ENCODE data around the gene CYP2A6. TPM values are rescaled to one million over a fixed set of nuclear protein-coding genes. Genes with fewer than 3 reads are reported as not detected.

The CYP2A6 gene
- total RNA-seq, 3 donors from 2014 or later, result 0.38 to 0.50 (median 0.38) TPM

DNA sequence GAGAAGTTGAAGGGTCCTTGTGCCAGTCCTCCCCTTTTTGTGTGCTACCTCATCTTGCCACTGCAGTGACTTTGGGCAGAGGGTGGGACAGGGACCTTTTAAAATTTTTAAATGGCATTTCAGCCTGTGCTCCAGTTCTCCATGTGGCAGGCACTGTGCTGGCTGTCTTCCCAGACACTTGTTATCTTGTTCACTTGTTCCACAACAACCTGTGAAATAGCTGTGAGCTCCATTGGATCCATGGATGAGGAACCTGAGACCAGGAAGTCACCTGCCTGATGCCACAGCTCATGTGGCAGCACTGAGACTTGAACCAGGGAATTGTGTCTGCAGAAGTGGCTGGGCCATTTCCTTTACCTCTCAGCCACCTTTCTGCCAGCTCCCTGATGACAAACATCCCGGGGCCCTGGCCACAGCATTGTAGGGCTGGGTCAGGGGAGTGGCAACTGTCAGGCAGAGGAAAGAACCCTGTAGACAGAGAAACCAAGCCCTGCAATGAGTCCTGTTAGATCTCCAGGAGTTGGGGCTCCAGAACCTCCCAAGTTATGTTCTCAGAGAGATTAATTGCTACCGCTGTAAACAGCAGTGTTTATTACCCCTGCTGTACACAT is 44.9 kb downstream of the CYP2A6 start:
- Mint-ChIP-seq H3K4me3 (peak overlapping the region; percentile 60), H3K4me1 (ENCODE audit: low read depth) (peaks cover 87% of the 10 kb centered on the region), H3K36me3 (ENCODE audit: insufficient read depth) (peaks cover 27% of the 10 kb centered on the region), H3K9me3 (no peaks in the 10 kb centered on the region), H3K27me3 (ENCODE audit: low read depth) (no peaks in the 10 kb centered on the region)
- no peak for ATAC-seq
- DNase-seq, result peak; percentile 30

DNA sequence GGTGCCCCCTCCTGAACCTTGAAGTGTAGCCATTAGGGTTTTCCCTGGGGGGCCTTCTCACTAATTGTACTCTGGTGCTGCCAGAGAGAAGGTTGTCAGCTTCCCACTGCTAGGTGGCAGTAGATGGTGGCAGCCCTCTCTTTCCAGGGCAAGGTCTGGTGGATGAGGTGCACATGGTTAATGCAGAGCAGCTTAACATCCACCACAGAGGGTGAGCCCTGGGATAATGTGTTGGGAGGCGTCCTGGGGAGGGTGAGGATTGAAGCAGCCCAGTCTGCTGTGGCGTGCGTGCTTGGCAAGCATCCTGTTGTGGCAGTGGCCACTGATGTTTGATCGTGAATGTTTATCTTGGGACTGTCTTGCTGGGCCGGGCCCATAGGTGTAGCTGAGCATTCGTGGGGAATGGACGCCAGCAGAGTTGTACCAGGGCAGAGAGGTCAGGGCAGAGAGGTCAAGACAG is 45.4 kb downstream of the CYP2A6 start:
- Mint-ChIP-seq H3K27me3 (ENCODE audit: low read depth) (no peaks in the 10 kb centered on the region), H3K4me1 (ENCODE audit: low read depth) (peaks cover 86% of the 10 kb centered on the region), H3K4me3 (peak overlapping the region; percentile 60), H3K9me3 (no peaks in the 10 kb centered on the region), H3K36me3 (ENCODE audit: insufficient read depth) (peaks cover 27% of the 10 kb centered on the region)
- no peak for DNase-seq
- no peak for ATAC-seq

- DNase-seq, result peak; percentile 28
These were observed 46.1 kb downstream of the CYP2A6 start for GRCh38 chr19:40803857-40804782.

DNA sequence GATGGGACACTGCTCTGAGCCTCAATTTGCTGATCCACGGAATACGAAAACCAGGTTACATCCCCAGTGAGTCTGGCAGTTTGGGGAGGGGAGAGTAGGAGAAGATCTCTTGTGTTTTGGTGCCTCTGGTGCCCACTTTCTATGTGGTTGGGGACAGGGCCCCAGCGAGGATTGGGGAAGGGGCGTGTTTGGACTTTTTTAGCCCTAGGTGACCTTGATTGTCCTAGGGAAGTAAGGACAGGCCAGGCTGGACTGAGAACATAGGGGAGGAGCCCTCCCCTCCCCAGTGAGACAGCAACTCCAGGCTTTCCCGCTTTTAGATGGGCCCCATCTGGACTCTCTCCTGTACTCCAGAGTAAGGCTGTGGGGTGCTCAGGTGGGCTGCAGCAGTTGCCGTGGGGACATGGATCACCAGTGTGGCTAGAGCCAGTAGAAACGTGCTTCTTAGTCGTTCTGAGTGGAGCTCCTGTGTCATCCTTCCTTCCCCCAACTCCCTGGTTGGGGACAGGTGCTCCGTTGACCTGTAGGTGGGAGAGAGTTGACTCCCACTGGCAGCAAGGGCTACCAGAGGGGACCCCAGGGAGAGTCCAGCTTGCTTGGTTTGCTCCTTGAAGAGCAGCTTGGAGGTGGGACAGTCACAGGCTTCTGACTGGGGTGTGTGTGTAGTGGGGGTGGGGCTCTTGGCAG is 46.9 kb downstream of the CYP2A6 start:
- H3K4me1 Mint-ChIP-seq (ENCODE audit: low read depth), result peaks cover 86% of the 10 kb centered on the region
- ATAC-seq (no peak), DNase-seq (no peak)
- H3K27me3 Mint-ChIP-seq (ENCODE audit: low read depth), result no peaks in the 10 kb centered on the region
- peaks cover 26% of the 10 kb centered on the region for H3K36me3 Mint-ChIP-seq (ENCODE audit: insufficient read depth)
- H3K4me3 Mint-ChIP-seq, result peak overlapping the region; percentile 89
- no peaks in the 10 kb centered on the region for H3K9me3 Mint-ChIP-seq

More at GRCh38 chr19:40803857-40804782, 46.1 kb downstream of the CYP2A6 start:
- Mint-ChIP-seq H3K4me3 (peak overlapping the region; percentile 89), H3K36me3 (ENCODE audit: insufficient read depth) (peaks cover 27% of the 10 kb centered on the region), H3K9me3 (no peaks in the 10 kb centered on the region), H3K4me1 (ENCODE audit: low read depth) (peaks cover 86% of the 10 kb centered on the region), H3K27me3 (ENCODE audit: low read depth) (no peaks in the 10 kb centered on the region)
- ATAC-seq, result peak; percentile 25 to 30

DNA sequence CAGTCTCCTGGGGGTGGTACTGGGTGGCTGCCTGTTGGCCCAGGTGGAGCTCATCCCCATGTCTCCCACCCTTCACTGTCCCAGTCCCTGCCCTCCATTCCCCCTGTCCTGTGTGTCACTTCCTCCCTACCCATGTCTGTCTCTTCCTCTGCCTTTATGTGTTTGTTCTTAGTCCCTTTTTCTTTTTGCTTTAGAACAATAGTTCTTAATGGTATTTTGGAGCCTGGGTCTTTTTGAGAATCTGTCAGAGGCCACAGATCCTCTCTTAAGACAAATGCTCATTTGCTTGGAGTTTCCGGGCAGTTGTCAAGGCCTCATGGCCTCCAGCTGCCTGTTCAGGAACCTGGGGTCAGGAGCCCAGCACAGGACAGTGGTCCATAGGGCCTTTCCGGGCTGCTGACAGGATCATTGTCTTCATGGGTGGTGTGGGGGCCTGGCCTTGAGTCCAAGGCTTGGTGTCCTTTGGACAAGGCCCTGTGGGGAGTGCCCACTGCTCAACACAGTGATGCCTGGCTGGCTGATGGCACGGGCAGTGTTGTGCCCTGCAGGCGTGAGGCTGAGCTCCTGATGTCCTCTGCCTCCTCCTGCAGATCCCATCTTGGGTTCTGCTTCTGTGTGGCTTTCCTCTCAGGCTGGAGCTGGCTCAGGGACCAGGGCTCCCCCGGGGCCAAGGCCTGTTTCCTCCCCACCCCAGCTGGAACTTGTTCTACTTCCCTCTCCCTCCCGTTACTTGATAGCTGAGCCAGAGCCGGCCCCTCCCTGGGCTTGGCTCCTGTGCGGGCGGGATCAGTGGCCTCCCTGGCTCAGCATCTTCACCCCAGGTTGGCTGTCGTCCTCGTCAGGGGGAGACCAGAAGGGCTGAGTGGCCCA is 47.7 kb downstream of the CYP2A6 start:
- no peak for DNase-seq
- Mint-ChIP-seq H3K27me3 (ENCODE audit: low read depth) (no peaks in the 10 kb centered on the region), H3K9me3 (no peaks in the 10 kb centered on the region), H3K36me3 (ENCODE audit: insufficient read depth) (peaks cover 21% of the 10 kb centered on the region), H3K4me3 (peak overlapping the region; percentile 89), H3K4me1 (ENCODE audit: low read depth) (peaks cover 86% of the 10 kb centered on the region)
- ATAC-seq, result no peak

GRCh38 chr19:40801426-40802299 is 48.6 kb downstream of the CYP2A6 start:
- DNase-seq (no peak), ATAC-seq (no peak)
- H3K27me3 Mint-ChIP-seq (ENCODE audit: low read depth), result no peaks in the 10 kb centered on the region
- H3K36me3 Mint-ChIP-seq (ENCODE audit: insufficient read depth), result peaks cover 16% of the 10 kb centered on the region
- peak overlapping the region; percentile 89 for H3K4me3 Mint-ChIP-seq
- H3K4me1 Mint-ChIP-seq (ENCODE audit: low read depth), result peaks cover 82% of the 10 kb centered on the region
- H3K9me3 Mint-ChIP-seq, result no peaks in the 10 kb centered on the region

- peaks cover 77% of the 10 kb centered on the region for H3K4me1 Mint-ChIP-seq (ENCODE audit: low read depth)
- H3K4me3 Mint-ChIP-seq, result peak overlapping the region; percentile 89
- H3K9me3 Mint-ChIP-seq, result no peaks in the 10 kb centered on the region
- peaks cover 15% of the 10 kb centered on the region for H3K36me3 Mint-ChIP-seq (ENCODE audit: insufficient read depth)
- H3K27me3 Mint-ChIP-seq (ENCODE audit: low read depth), result no peaks in the 10 kb centered on the region
- DNase-seq, result no peak
- no peak for ATAC-seq
These were observed 49.3 kb downstream of the CYP2A6 start for GRCh38 chr19:40800997-40801377.

- peaks cover 15% of the 10 kb centered on the region for H3K36me3 Mint-ChIP-seq (ENCODE audit: insufficient read depth)
These were observed 49.8 kb downstream of the CYP2A6 start for GRCh38 chr19:40800339-40800996.

GRCh38 chr19:40799558-40800338 is 50.5 kb downstream of the CYP2A6 start:
- no peaks in the 10 kb centered on the region for H3K9me3 Mint-ChIP-seq

More at GRCh38 chr19:40800339-40800996, 49.8 kb downstream of the CYP2A6 start:
- H3K4me1 Mint-ChIP-seq (ENCODE audit: low read depth), result peaks cover 71% of the 10 kb centered on the region
- ATAC-seq (no peak), DNase-seq (no peak)
- H3K27me3 Mint-ChIP-seq (ENCODE audit: low read depth), result no peaks in the 10 kb centered on the region
- no peaks in the 10 kb centered on the region for H3K9me3 Mint-ChIP-seq
- peak overlapping the region; percentile 89 for H3K4me3 Mint-ChIP-seq

GRCh38 chr19:40798683-40799557 is 51.3 kb downstream of the CYP2A6 start, which contains the start of gene EGLN2:
Gene EGLN2, plus strand, starts transcription at chr19:40799191. Its CDS starts 1,382 bp downstream, at chr19:40800573.
- H3K27me3 Mint-ChIP-seq (ENCODE audit: low read depth), result no peaks in the 10 kb centered on the region
- DNase-seq (peak; percentile 100), ATAC-seq (peak; percentile 86 to 87)
- no peaks in the 10 kb centered on the region for H3K9me3 Mint-ChIP-seq
- H3K36me3 Mint-ChIP-seq (ENCODE audit: insufficient read depth), result peaks cover 12% of the 10 kb centered on the region
- peak within 1 kb of the TSS; percentile 89 for H3K4me3 Mint-ChIP-seq
- peaks cover 56% of the 10 kb centered on the region for H3K4me1 Mint-ChIP-seq (ENCODE audit: low read depth)

More at GRCh38 chr19:40799558-40800338, 50.5 kb downstream of the CYP2A6 start:
- no peak for DNase-seq
- H3K4me1 Mint-ChIP-seq (ENCODE audit: low read depth), result peaks cover 64% of the 10 kb centered on the region
- ATAC-seq, result peak in 1 of 2 donors; percentile 1
- peaks cover 15% of the 10 kb centered on the region for H3K36me3 Mint-ChIP-seq (ENCODE audit: insufficient read depth)
- no peaks in the 10 kb centered on the region for H3K27me3 Mint-ChIP-seq (ENCODE audit: low read depth)
- peak overlapping the region; percentile 89 for H3K4me3 Mint-ChIP-seq
